Measurements from ENCODE around the gene PRM1. TPM values are rescaled to one million over a fixed set of nuclear protein-coding genes. Genes with fewer than 3 reads are reported as not detected.

Gene PRM1
- total and polyA plus RNA-seq, 2 of the 13 experiments (the other 11 are each of a cell fraction or from before 2014, with no cell fraction given), result not detected

DNA sequence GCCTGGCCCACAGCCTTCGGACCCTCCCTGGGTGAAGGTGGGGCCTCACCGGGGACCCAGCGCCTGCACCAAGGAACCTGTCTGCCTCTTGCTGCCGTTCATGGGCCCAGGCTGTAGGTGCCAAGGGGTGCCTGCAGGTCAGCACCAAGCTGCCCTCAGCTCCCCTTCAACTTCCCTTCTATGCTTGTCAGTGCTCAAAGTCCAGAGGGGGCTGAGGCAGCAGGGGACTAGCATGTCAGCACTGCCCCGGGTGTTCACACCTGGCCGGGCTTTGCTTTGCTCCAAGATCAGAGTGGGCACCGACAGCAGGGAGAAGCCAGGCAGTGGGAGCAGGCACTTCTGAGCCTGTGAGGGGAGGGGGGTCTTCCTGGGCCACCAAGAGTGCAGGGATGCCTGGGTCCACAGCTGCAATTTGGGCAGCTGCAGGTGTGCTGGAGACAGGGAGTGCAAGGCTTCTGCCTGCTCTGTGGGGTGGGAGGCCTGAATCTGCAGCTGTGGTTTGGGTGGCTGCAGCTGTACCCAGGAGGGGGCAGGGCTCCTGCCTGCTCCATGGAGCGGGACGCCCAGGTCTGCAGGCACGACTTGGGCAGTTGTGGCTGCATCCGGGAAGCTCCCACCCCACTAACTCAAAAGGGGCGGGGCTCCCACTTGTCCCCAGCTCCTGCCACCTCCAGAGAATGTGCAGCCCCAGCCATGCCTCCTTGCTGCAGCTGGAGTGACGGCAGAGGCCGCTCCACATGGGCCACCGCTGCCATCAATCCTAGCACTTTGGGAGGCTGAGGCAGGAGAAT, 27.6 kb upstream of the PRM1 start (continued):
- TF ChIP-seq, protein P1, sequence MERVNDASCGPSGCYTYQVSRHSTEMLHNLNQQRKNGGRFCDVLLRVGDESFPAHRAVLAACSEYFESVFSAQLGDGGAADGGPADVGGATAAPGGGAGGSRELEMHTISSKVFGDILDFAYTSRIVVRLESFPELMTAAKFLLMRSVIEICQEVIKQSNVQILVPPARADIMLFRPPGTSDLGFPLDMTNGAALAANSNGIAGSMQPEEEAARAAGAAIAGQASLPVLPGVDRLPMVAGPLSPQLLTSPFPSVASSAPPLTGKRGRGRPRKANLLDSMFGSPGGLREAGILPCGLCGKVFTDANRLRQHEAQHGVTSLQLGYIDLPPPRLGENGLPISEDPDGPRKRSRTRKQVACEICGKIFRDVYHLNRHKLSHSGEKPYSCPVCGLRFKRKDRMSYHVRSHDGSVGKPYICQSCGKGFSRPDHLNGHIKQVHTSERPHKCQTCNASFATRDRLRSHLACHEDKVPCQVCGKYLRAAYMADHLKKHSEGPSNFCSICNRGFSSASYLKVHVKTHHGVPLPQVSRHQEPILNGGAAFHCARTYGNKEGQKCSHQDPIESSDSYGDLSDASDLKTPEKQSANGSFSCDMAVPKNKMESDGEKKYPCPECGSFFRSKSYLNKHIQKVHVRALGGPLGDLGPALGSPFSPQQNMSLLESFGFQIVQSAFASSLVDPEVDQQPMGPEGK (CRISPR knock-in tag; IDR thresholded peaks at IDR 0.05), result peak; percentile 77
- TF ChIP-seq MAZ (IDR thresholded peaks at IDR 0.05; ENCODE audit: borderline replicate concordance, low read depth, low read length) (no peak; the same call in 1 of the 2 replicates), MAZ (CRISPR knock-in tag; IDR thresholded peaks at IDR 0.05; ENCODE audit: low read depth) (0 out of 2 replicates have a peak, but pooled peaks have one; percentile 25), MZF1 (CRISPR knock-in tag; IDR thresholded peaks at IDR 0.05; ENCODE audit: borderline replicate concordance) (no peak), ZNF773 (CRISPR knock-in tag; IDR thresholded peaks at IDR 0.05; ENCODE audit: borderline replicate concordance) (no peak), MED13 (CRISPR knock-in tag; IDR thresholded peaks at IDR 0.05) (no peak), SAP130 (CRISPR knock-in tag; IDR thresholded peaks at IDR 0.05; ENCODE audit: low read depth) (peak; percentile 64; the same call in 1 of the 2 replicates), MBNL3 (CRISPR knock-in tag; conservative IDR thresholded peaks at IDR 0.05) (no peak), ZNF501 (CRISPR knock-in tag; IDR thresholded peaks at IDR 0.05) (peak; percentile 38), SMYD3 (CRISPR knock-in tag; IDR thresholded peaks at IDR 0.05) (peak; percentile 52; the same call in 1 of the 2 replicates), CBFB (CRISPR knock-in tag; IDR thresholded peaks at IDR 0.05) (no peak; the same call in 1 of the 2 replicates), TBX3 (IDR thresholded peaks at IDR 0.05; ENCODE audit: borderline replicate concordance) (peak; percentile 89), TARDBP (CRISPR knock-in tag; IDR thresholded peaks at IDR 0.05) (peak; percentile 62; the same call in 1 of the 2 replicates), ZC3H13 (CRISPR knock-in tag; IDR thresholded peaks at IDR 0.05) (peak; percentile 34; the same call in 1 of the 2 replicates), SRY (CRISPR knock-in tag; IDR thresholded peaks at IDR 0.05) (peak; percentile 96), SKI (IDR thresholded peaks at IDR 0.05; ENCODE audit: partially characterized antibody) (no peak), BCL6 (CRISPR knock-in tag; IDR thresholded peaks at IDR 0.05) (peak; percentile 50), NRL (CRISPR knock-in tag; IDR thresholded peaks at IDR 0.05; ENCODE audit: borderline replicate concordance) (peak; percentile 90; the same call in 1 of the 2 replicates), ZFP82 (CRISPR knock-in tag; IDR thresholded peaks at IDR 0.05; ENCODE audit: borderline replicate concordance) (no peak), ZNF546 (CRISPR knock-in tag; conservative IDR thresholded peaks at IDR 0.05) (no peak; the same call in 1 of the 2 replicates), HDAC2 (CRISPR knock-in tag; IDR thresholded peaks at IDR 0.05) (peak; percentile 88), ZNF260 (CRISPR knock-in tag; IDR thresholded peaks at IDR 0.05; ENCODE audit: borderline replicate concordance, low read depth) (no peak), ZNF253 (CRISPR knock-in tag; IDR thresholded peaks at IDR 0.05; ENCODE audit: borderline replicate concordance) (no peak)
- TF ChIP-seq, protein P2, sequence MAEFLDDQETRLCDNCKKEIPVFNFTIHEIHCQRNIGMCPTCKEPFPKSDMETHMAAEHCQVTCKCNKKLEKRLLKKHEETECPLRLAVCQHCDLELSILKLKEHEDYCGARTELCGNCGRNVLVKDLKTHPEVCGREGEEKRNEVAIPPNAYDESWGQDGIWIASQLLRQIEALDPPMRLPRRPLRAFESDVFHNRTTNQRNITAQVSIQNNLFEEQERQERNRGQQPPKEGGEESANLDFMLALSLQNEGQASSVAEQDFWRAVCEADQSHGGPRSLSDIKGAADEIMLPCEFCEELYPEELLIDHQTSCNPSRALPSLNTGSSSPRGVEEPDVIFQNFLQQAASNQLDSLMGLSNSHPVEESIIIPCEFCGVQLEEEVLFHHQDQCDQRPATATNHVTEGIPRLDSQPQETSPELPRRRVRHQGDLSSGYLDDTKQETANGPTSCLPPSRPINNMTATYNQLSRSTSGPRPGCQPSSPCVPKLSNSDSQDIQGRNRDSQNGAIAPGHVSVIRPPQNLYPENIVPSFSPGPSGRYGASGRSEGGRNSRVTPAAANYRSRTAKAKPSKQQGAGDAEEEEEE (CRISPR knock-in tag; IDR thresholded peaks at IDR 0.05; ENCODE audit: borderline replicate concordance), result peak; percentile 61
- TF ChIP-seq, protein P3, sequence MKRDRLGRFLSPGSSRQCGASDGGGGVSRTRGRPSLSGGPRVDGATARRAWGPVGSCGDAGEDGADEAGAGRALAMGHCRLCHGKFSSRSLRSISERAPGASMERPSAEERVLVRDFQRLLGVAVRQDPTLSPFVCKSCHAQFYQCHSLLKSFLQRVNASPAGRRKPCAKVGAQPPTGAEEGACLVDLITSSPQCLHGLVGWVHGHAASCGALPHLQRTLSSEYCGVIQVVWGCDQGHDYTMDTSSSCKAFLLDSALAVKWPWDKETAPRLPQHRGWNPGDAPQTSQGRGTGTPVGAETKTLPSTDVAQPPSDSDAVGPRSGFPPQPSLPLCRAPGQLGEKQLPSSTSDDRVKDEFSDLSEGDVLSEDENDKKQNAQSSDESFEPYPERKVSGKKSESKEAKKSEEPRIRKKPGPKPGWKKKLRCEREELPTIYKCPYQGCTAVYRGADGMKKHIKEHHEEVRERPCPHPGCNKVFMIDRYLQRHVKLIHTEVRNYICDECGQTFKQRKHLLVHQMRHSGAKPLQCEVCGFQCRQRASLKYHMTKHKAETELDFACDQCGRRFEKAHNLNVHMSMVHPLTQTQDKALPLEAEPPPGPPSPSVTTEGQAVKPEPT (CRISPR knock-in tag; IDR thresholded peaks at IDR 0.05; ENCODE audit: low read depth), result no peak
